ENCODE measurements around the gene NOL4L.
A peak's percentile ranks its signal among the peaks of the same experiment; 100 is the strongest.

NOL4L gene

GRCh38 chr20:32623667-32624157 lies 38.6 kb upstream of the NOL4L start:
- no peak overlapping the region for H3K9ac ChIP-seq (ENCODE audit: low read length)
- H2BK5ac ChIP-seq (ENCODE audit: low read length) = no peak overlapping the region
- no peak overlapping the region for H3K4ac ChIP-seq (ENCODE audit: low read depth, low read length)
- no peaks in the 10 kb centered on the region for H3K79me2 ChIP-seq (ENCODE audit: control insufficient read depth, insufficient read depth, low read length)
- no peak overlapping the region for H2AK5ac ChIP-seq (ENCODE audit: low read length)
- H3K23ac ChIP-seq (ENCODE audit: low read length) = no peak overlapping the region
- H3K56ac ChIP-seq (ENCODE audit: low read length) = no peak overlapping the region
- H4K5ac ChIP-seq (ENCODE audit: low read length) = no peak overlapping the region
- WGBS (ENCODE audit: extremely low coverage, insufficient coverage, low lambda C conversion rate) = no CpG with 5 or more reads among the region's 18 CpGs
- no peak overlapping the region for H2BK120ac ChIP-seq (ENCODE audit: low read depth, low read length)
- H3K4me3 ChIP-seq (ENCODE audit: low read length) = no peak overlapping the region
- H3K4me1 ChIP-seq (ENCODE audit: control insufficient read depth, low read depth, low read length) = peaks cover 2% of the 10 kb centered on the region
- no peaks in the 10 kb centered on the region for H3K36me3 ChIP-seq (ENCODE audit: control insufficient read depth, insufficient read depth, low read length)
- H3K4me2 ChIP-seq (ENCODE audit: low read length) = no peak overlapping the region
- H3K79me1 ChIP-seq (ENCODE audit: low read length) = no peaks in the 10 kb centered on the region
- H2BK15ac ChIP-seq (replicated peaks; ENCODE audit: low read depth) = no peak overlapping the region
- no peak overlapping the region for H4K8ac ChIP-seq (ENCODE audit: low read depth, low read length)
- H3K27me3 ChIP-seq (ENCODE audit: insufficient read depth, low read length, poor library complexity) = no peaks in the 10 kb centered on the region
- H3K18ac ChIP-seq (ENCODE audit: low read length) = no peak overlapping the region
- no peak overlapping the region for H3K27ac ChIP-seq (ENCODE audit: low read depth, low read length)
- peak; percentile 54 for DNase-seq

- H2BK120ac ChIP-seq (ENCODE audit: low read depth, low read length) = no peak overlapping the region
These were observed 37.7 kb upstream of the NOL4L start for GRCh38 chr20:32622585-32623468.

GRCh38 chr20:32621891-32622584 lies 36.9 kb upstream of the NOL4L start:
- H3K56ac ChIP-seq (ENCODE audit: low read length) = no peak overlapping the region
- no peak overlapping the region for H3K4ac ChIP-seq (ENCODE audit: low read depth, low read length)
- no peak overlapping the region for H2BK5ac ChIP-seq (ENCODE audit: low read length)
- H3K9ac ChIP-seq (ENCODE audit: low read length) = no peak overlapping the region
- H3K27me3 ChIP-seq (ENCODE audit: insufficient read depth, low read length, poor library complexity) = no peaks in the 10 kb centered on the region
- no peak overlapping the region for H3K4me2 ChIP-seq (ENCODE audit: low read length)
- no peak overlapping the region for H3K18ac ChIP-seq (ENCODE audit: low read length)
- DNase-seq = no peak
- no peak overlapping the region for H3K23ac ChIP-seq (ENCODE audit: low read length)
- no peak overlapping the region for H2BK15ac ChIP-seq (replicated peaks; ENCODE audit: low read depth)
- no peaks in the 10 kb centered on the region for H3K79me2 ChIP-seq (ENCODE audit: control insufficient read depth, insufficient read depth, low read length)
- H2AK5ac ChIP-seq (ENCODE audit: low read length) = no peak overlapping the region
- no peak overlapping the region for H2BK120ac ChIP-seq (ENCODE audit: low read depth, low read length)
- no peak overlapping the region for H4K5ac ChIP-seq (ENCODE audit: low read length)
- no peak overlapping the region for H3K27ac ChIP-seq (ENCODE audit: low read depth, low read length)
- no peaks in the 10 kb centered on the region for H3K4me1 ChIP-seq (ENCODE audit: control insufficient read depth, low read depth, low read length)
- no peak overlapping the region for H4K8ac ChIP-seq (ENCODE audit: low read depth, low read length)
- whole genome bisulfite sequencing (ENCODE audit: extremely low coverage, insufficient coverage, low lambda C conversion rate) = no CpG with 5 or more reads among the region's 16 CpGs
- H3K4me3 ChIP-seq (ENCODE audit: low read length) = no peak overlapping the region
- no peaks in the 10 kb centered on the region for H3K36me3 ChIP-seq (ENCODE audit: control insufficient read depth, insufficient read depth, low read length)
- H3K79me1 ChIP-seq (ENCODE audit: low read length) = no peaks in the 10 kb centered on the region

More at GRCh38 chr20:32622585-32623468, 37.7 kb upstream of the NOL4L start:
- Histone ChIP-seq H3K4me1 (ENCODE audit: control insufficient read depth, low read depth, low read length) (no peaks in the 10 kb centered on the region), H3K56ac (ENCODE audit: low read length) (no peak overlapping the region), H4K5ac (ENCODE audit: low read length) (no peak overlapping the region), H3K9ac (ENCODE audit: low read length) (no peak overlapping the region), H3K4me2 (ENCODE audit: low read length) (no peak overlapping the region), H3K27ac (ENCODE audit: low read depth, low read length) (no peak overlapping the region), H2BK15ac (replicated peaks; ENCODE audit: low read depth) (no peak overlapping the region), H3K23ac (ENCODE audit: low read length) (no peak overlapping the region), H3K36me3 (ENCODE audit: control insufficient read depth, insufficient read depth, low read length) (no peaks in the 10 kb centered on the region), H3K18ac (ENCODE audit: low read length) (no peak overlapping the region), H2BK5ac (ENCODE audit: low read length) (no peak overlapping the region), H3K79me1 (ENCODE audit: low read length) (no peaks in the 10 kb centered on the region), H3K4me3 (ENCODE audit: low read length) (no peak overlapping the region), H3K4ac (ENCODE audit: low read depth, low read length) (no peak overlapping the region), H4K8ac (ENCODE audit: low read depth, low read length) (no peak overlapping the region), H2AK5ac (ENCODE audit: low read length) (no peak overlapping the region), H3K27me3 (ENCODE audit: insufficient read depth, low read length, poor library complexity) (no peaks in the 10 kb centered on the region), H3K79me2 (ENCODE audit: control insufficient read depth, insufficient read depth, low read length) (no peaks in the 10 kb centered on the region)
- no peak for DNase-seq
- WGBS (ENCODE audit: extremely low coverage, insufficient coverage, low lambda C conversion rate) = no CpG with 5 or more reads among the region's 21 CpGs

- no peak overlapping the region for H2BK5ac ChIP-seq (ENCODE audit: low read length)
- H4K5ac ChIP-seq (ENCODE audit: low read length) = no peak overlapping the region
- H3K4me2 ChIP-seq (ENCODE audit: low read length) = no peak overlapping the region
- no peaks in the 10 kb centered on the region for H3K36me3 ChIP-seq (ENCODE audit: control insufficient read depth, insufficient read depth, low read length)
- H2AK5ac ChIP-seq (ENCODE audit: low read length) = no peak overlapping the region
- H3K4ac ChIP-seq (ENCODE audit: low read depth, low read length) = no peak overlapping the region
- no peak overlapping the region for H3K56ac ChIP-seq (ENCODE audit: low read length)
- no peak overlapping the region for H3K27ac ChIP-seq (ENCODE audit: low read depth, low read length)
- no peak overlapping the region for H2BK15ac ChIP-seq (replicated peaks; ENCODE audit: low read depth)
- H3K79me1 ChIP-seq (ENCODE audit: low read length) = no peaks in the 10 kb centered on the region
- no CpG with 5 or more reads among the region's 5 CpGs for WGBS (ENCODE audit: extremely low coverage, insufficient coverage, low lambda C conversion rate)
- no peak overlapping the region for H3K23ac ChIP-seq (ENCODE audit: low read length)
- no peak for DNase-seq
- no peaks in the 10 kb centered on the region for H3K79me2 ChIP-seq (ENCODE audit: control insufficient read depth, insufficient read depth, low read length)
- H3K4me1 ChIP-seq (ENCODE audit: control insufficient read depth, low read depth, low read length) = no peaks in the 10 kb centered on the region
- H3K4me3 ChIP-seq (ENCODE audit: low read length) = no peak overlapping the region
- no peak overlapping the region for H4K8ac ChIP-seq (ENCODE audit: low read depth, low read length)
- H3K9ac ChIP-seq (ENCODE audit: low read length) = no peak overlapping the region
- no peak overlapping the region for H3K18ac ChIP-seq (ENCODE audit: low read length)
- H2BK120ac ChIP-seq (ENCODE audit: low read depth, low read length) = no peak overlapping the region
- H3K27me3 ChIP-seq (ENCODE audit: insufficient read depth, low read length, poor library complexity) = no peaks in the 10 kb centered on the region
These were observed 36.1 kb upstream of the NOL4L start for GRCh38 chr20:32621071-32621890.

- Histone ChIP-seq H3K23ac (ENCODE audit: low read length) (no peak overlapping the region), H4K8ac (ENCODE audit: low read depth, low read length) (no peak overlapping the region), H2BK5ac (ENCODE audit: low read length) (no peak overlapping the region), H4K5ac (ENCODE audit: low read length) (no peak overlapping the region), H3K4ac (ENCODE audit: low read depth, low read length) (no peak overlapping the region), H2BK15ac (replicated peaks; ENCODE audit: low read depth) (no peak overlapping the region), H3K27ac (ENCODE audit: low read depth, low read length) (no peak overlapping the region), H3K79me2 (ENCODE audit: control insufficient read depth, insufficient read depth, low read length) (no peaks in the 10 kb centered on the region), H3K56ac (ENCODE audit: low read length) (no peak overlapping the region), H2BK120ac (ENCODE audit: low read depth, low read length) (no peak overlapping the region), H3K79me1 (ENCODE audit: low read length) (no peaks in the 10 kb centered on the region), H3K18ac (ENCODE audit: low read length) (no peak overlapping the region), H3K36me3 (ENCODE audit: control insufficient read depth, insufficient read depth, low read length) (no peaks in the 10 kb centered on the region), H3K4me2 (ENCODE audit: low read length) (no peak overlapping the region), H3K9ac (ENCODE audit: low read length) (no peak overlapping the region), H2AK5ac (ENCODE audit: low read length) (no peak overlapping the region), H3K27me3 (ENCODE audit: insufficient read depth, low read length, poor library complexity) (no peaks in the 10 kb centered on the region), H3K4me1 (ENCODE audit: control insufficient read depth, low read depth, low read length) (no peaks in the 10 kb centered on the region), H3K4me3 (ENCODE audit: low read length) (no peak overlapping the region)
- WGBS (ENCODE audit: extremely low coverage, insufficient coverage, low lambda C conversion rate) = no CpG with 5 or more reads among the region's 8 CpGs
- no peak for DNase-seq
These were observed 34.5 kb upstream of the NOL4L start for GRCh38 chr20:32619586-32619985.

All from mesendoderm (in vitro differentiated cells).